HepG2 (cell line): ENCODE measurements around the gene ERBB3. TPM values are rescaled to one million over a fixed set of nuclear protein-coding genes. Genes with fewer than 3 reads are reported as not detected.

Experiments used
- ATRX ChIP-seq: sonication (generic); formaldehyde crosslinking; IDR thresholded peaks from 2 replicates; pipeline ENCODE4 v1.4.0; 2020; ENCODE audit warnings: missing genetic modification reagents, borderline replicate concordance
- ESRRA ChIP-seq: sonication (generic); formaldehyde crosslinking; IDR thresholded peaks from 2 replicates; pipeline ENCODE4 v1.5.1; 2020; ENCODE audit warnings: mild to moderate bottlenecking, low read depth, missing genetic modification reagents
- FOSL1 ChIP-seq: sonication (generic); formaldehyde crosslinking; IDR thresholded peaks from 2 replicates; pipeline ENCODE4 v1.9.0; 2021; ENCODE audit warnings: missing genetic modification reagents, borderline replicate concordance
- HOXA3 ChIP-seq: sonication (generic); formaldehyde crosslinking; IDR thresholded peaks from 2 replicates; pipeline ENCODE4 v1.5.0; 2020; ENCODE audit warnings: missing genetic modification reagents
- MAF1 ChIP-seq: sonication (generic); formaldehyde crosslinking; IDR thresholded peaks from 2 replicates; pipeline ENCODE4 v1.5.0; 2020; ENCODE audit warnings: missing genetic modification reagents, borderline replicate concordance
- SAFB2 ChIP-seq: sonication (generic); formaldehyde crosslinking; IDR thresholded peaks from 2 replicates; pipeline ENCODE4 v1.5.1; 2020; ENCODE audit warnings: missing genetic modification reagents, low read depth, mild to moderate bottlenecking, borderline replicate concordance
- SOX5 ChIP-seq: IDR thresholded peaks from 2 replicates; pipeline ENCODE4 v1.6.1; 2016; ENCODE audit warnings: borderline replicate concordance
- SRY ChIP-seq: sonication (generic); formaldehyde crosslinking; IDR thresholded peaks from 2 replicates; pipeline ENCODE4 v1.8.0; 2022; ENCODE audit warnings: mild to moderate bottlenecking, missing genetic modification reagents
- STAT5B ChIP-seq: sonication (generic); formaldehyde crosslinking; IDR thresholded peaks from 2 replicates; pipeline ENCODE4 v1.4.0; 2020; ENCODE audit warnings: missing genetic modification reagents
- ZFYVE20 ChIP-seq: sonication (generic); formaldehyde crosslinking; IDR thresholded peaks from 2 replicates; pipeline ENCODE4 v1.8.0; 2023; ENCODE audit warnings: low read depth, mild to moderate bottlenecking, moderate library complexity, missing genetic modification reagents, borderline replicate concordance
- ZNF230 ChIP-seq: sonication (generic); formaldehyde crosslinking; IDR thresholded peaks from 2 replicates; pipeline ENCODE4 v1.4.0; 2020; ENCODE audit warnings: mild to moderate bottlenecking, missing genetic modification reagents
- ZNF253 ChIP-seq: sonication (generic); formaldehyde crosslinking; IDR thresholded peaks from 2 replicates; pipeline ENCODE4 v1.8.0; 2022; ENCODE audit warnings: mild to moderate bottlenecking, missing genetic modification reagents, borderline replicate concordance
- ZNF367 ChIP-seq: sonication (generic); formaldehyde crosslinking; IDR thresholded peaks from 2 replicates; pipeline ENCODE4 v1.4.0; 2020; ENCODE audit warnings: missing genetic modification reagents, borderline replicate concordance
- ZNF432 ChIP-seq: sonication (generic); formaldehyde crosslinking; IDR thresholded peaks from 2 replicates; pipeline ENCODE4 v1.5.0; 2020; ENCODE audit warnings: missing genetic modification reagents, mild to moderate bottlenecking, borderline replicate concordance
- ZNF441 ChIP-seq: sonication (generic); formaldehyde crosslinking; IDR thresholded peaks from 2 replicates; pipeline ENCODE4 v1.7.0; 2021; ENCODE audit warnings: missing genetic modification reagents, borderline replicate concordance
- ZNF569 ChIP-seq: sonication (generic); formaldehyde crosslinking; IDR thresholded peaks from 2 replicates; pipeline ENCODE4 v1.5.0; 2020; ENCODE audit warnings: mild to moderate bottlenecking, missing genetic modification reagents, moderate library complexity, borderline replicate concordance
- ZNF746 ChIP-seq: sonication (generic); formaldehyde crosslinking; IDR thresholded peaks from 2 replicates; pipeline ENCODE4 v1.8.0; 2022; ENCODE audit warnings: mild to moderate bottlenecking, missing genetic modification reagents
- ZNF891 ChIP-seq: sonication (generic); formaldehyde crosslinking; IDR thresholded peaks from 2 replicates; pipeline ENCODE4 v1.5.0; 2020; ENCODE audit warnings: mild to moderate bottlenecking, missing genetic modification reagents
- polyA plus RNA-seq, 8 experiments: library from polyadenylated mRNA; depleted of rRNA in 3 of 8; stranded (reverse) in 7 of 8; unstranded in 1 of 8; fragments of >200 nt; fragmentation: Illumina TruSeq in 4 of 8; extraction: Trizol in 4 of 8; gene quantifications; 2 replicates each; pipeline versions ENCODE4 v1.2.1 to v1.2.3, GENCODE V29; 2011 to 2016; ENCODE audit warnings: low read depth in 4 of 8, missing spikeins in 1 of 8, mixed read lengths in 1 of 8; ENCODE audit not compliant: insufficient read depth in 1 of 8
- total RNA-seq, 5 experiments: library from RNA; depleted of rRNA; stranded (reverse); fragments of >200 nt; fragmentation: Illumina TruSeq; extraction: Trizol; gene quantifications; 2 replicates each; pipeline ENCODE4 v1.2.3, GENCODE V29; 2016; ENCODE audit warnings: low read depth in 1 of 5
- TF ChIP-seq, protein P1 (sequence below): sonication (generic); formaldehyde crosslinking; IDR thresholded peaks from 2 replicates; pipeline ENCODE4 v1.5.0; 2020; ENCODE audit warnings: mild to moderate bottlenecking, missing genetic modification reagents, borderline replicate concordance
- TF ChIP-seq, protein P2 (sequence below): sonication (generic); formaldehyde crosslinking; IDR thresholded peaks from 2 replicates; pipeline ENCODE4 v1.4.0; 2020; ENCODE audit warnings: missing genetic modification reagents
- TF ChIP-seq, protein P3 (sequence below): sonication (generic); formaldehyde crosslinking; IDR thresholded peaks from 2 replicates; pipeline ENCODE4 v1.5.1; 2020; ENCODE audit warnings: missing genetic modification reagents, mild to moderate bottlenecking, borderline replicate concordance
- TF ChIP-seq, protein P4 (sequence below): sonication (generic); formaldehyde crosslinking; IDR thresholded peaks from 2 replicates; pipeline ENCODE4 v1.4.0; 2020; ENCODE audit warnings: missing genetic modification reagents, low read depth, mild to moderate bottlenecking, borderline replicate concordance

The ERBB3 gene
- total and polyA plus RNA-seq, 2 of the 13 experiments (the other 11 are each of a cell fraction or from before 2014, with no cell fraction given): 93.6 to 358 TPM

DNA sequence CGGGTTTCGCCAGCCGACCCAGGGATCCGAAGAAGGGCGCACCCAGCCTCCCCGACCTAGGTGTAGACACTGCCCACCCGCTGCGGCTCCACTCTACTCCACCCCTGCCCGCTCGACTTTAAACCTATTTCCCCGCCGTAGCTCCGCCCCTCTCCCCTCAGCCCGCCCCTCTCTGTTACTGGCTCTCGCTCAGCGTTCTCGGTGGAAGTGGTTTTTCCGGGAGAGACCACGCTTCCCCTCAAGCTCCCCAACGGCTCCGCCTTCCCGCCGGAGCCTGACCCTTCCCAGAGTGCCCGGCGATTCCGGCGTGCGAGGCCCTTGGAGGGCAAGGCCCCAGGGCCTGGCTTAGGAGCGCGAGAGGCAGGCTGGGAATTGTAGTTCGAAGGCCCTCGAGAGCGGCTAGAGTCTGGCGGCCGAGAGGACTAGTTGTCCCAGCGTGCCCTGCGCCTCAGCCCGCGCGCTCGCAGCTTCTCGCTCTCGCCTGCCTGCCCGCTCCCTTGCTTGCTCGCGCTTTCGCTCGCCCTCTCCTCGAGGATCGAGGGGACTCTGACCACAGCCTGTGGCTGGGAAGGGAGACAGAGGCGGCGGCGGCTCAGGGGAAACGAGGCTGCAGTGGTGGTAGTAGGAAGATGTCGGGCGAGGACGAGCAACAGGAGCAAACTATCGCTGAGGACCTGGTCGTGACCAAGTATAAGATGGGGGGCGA, 24.3 kb downstream of the ERBB3 start, which contains the start of gene PA2G4 (continued):
- TF ChIP-seq, protein P1, sequence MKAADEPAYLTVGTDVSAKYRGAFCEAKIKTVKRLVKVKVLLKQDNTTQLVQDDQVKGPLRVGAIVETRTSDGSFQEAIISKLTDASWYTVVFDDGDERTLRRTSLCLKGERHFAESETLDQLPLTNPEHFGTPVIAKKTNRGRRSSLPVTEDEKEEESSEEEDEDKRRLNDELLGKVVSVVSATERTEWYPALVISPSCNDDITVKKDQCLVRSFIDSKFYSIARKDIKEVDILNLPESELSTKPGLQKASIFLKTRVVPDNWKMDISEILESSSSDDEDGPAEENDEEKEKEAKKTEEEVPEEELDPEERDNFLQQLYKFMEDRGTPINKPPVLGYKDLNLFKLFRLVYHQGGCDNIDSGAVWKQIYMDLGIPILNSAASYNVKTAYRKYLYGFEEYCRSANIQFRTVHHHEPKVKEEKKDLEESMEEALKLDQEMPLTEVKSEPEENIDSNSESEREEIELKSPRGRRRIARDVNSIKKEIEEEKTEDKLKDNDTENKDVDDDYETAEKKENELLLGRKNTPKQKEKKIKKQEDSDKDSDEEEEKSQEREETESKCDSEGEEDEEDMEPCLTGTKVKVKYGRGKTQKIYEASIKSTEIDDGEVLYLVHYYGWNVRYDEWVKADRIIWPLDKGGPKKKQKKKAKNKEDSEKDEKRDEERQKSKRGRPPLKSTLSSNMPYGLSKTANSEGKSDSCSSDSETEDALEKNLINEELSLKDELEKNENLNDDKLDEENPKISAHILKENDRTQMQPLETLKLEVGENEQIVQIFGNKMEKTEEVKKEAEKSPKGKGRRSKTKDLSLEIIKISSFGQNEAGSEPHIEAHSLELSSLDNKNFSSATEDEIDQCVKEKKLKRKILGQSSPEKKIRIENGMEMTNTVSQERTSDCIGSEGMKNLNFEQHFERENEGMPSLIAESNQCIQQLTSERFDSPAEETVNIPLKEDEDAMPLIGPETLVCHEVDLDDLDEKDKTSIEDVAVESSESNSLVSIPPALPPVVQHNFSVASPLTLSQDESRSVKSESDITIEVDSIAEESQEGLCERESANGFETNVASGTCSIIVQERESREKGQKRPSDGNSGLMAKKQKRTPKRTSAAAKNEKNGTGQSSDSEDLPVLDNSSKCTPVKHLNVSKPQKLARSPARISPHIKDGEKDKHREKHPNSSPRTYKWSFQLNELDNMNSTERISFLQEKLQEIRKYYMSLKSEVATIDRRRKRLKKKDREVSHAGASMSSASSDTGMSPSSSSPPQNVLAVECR (CRISPR knock-in tag): peak; percentile 92
- TF ChIP-seq ESRRA (CRISPR knock-in tag) (peak; percentile 84), ZNF746 (CRISPR knock-in tag) (peak; percentile 4; the same call in 1 of the 2 replicates), SRY (peak; percentile 69), ZNF441 (CRISPR knock-in tag) (peak; percentile 83), ZNF230 (CRISPR knock-in tag) (0 out of 2 replicates have a peak, but pooled peaks have one; percentile 17), ATRX (CRISPR knock-in tag) (no peak), SOX5 (CRISPR knock-in tag) (peak; percentile 75; the same call in 1 of the 2 replicates), STAT5B (0 out of 2 replicates have a peak, but pooled peaks have one; percentile 28), ZFYVE20 (CRISPR knock-in tag) (0 out of 2 replicates have a peak, but pooled peaks have one; percentile 35), ZNF891 (peak; percentile 46; the same call in 1 of the 2 replicates), ZNF569 (CRISPR knock-in tag) (0 out of 2 replicates have a peak, but pooled peaks have one; percentile 63), HOXA3 (CRISPR knock-in tag) (peak; percentile 84), MAF1 (CRISPR knock-in tag) (0 out of 2 replicates have a peak, but pooled peaks have one; percentile 23), ZNF253 (CRISPR knock-in tag) (no peak), ZNF432 (no peak), ZNF367 (no peak), FOSL1 (CRISPR knock-in tag) (no peak), SAFB2 (CRISPR knock-in tag) (peak; percentile 78; the same call in 1 of the 2 replicates)
- TF ChIP-seq, protein P2, sequence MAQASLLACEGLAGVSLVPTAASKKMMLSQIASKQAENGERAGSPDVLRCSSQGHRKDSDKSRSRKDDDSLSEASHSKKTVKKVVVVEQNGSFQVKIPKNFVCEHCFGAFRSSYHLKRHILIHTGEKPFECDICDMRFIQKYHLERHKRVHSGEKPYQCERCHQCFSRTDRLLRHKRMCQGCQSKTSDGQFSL (CRISPR knock-in tag): 0 out of 2 replicates have a peak, but pooled peaks have one; percentile 10
- TF ChIP-seq, protein P3, sequence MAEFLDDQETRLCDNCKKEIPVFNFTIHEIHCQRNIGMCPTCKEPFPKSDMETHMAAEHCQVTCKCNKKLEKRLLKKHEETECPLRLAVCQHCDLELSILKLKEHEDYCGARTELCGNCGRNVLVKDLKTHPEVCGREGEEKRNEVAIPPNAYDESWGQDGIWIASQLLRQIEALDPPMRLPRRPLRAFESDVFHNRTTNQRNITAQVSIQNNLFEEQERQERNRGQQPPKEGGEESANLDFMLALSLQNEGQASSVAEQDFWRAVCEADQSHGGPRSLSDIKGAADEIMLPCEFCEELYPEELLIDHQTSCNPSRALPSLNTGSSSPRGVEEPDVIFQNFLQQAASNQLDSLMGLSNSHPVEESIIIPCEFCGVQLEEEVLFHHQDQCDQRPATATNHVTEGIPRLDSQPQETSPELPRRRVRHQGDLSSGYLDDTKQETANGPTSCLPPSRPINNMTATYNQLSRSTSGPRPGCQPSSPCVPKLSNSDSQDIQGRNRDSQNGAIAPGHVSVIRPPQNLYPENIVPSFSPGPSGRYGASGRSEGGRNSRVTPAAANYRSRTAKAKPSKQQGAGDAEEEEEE: no peak
- TF ChIP-seq, protein P4, sequence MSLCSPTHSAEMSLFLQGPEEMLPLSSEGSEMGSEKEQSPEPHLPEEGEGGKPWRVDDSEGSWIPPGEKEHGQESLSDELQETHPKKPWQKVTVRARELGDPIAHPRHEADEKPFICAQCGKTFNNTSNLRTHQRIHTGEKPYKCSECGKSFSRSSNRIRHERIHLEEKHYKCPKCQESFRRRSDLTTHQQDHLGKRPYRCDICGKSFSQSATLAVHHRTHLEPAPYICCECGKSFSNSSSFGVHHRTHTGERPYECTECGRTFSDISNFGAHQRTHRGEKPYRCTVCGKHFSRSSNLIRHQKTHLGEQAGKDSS (CRISPR knock-in tag): peak; percentile 80; the same call in 1 of the 2 replicates
